NCI-H446 treated with DMSO at 0.1 percent for 48 hours (cell line): ENCODE results near the gene NFKBIZ.
"Not testable (repeated sequence)": the region's sequence is repeated elsewhere in the genome, so short reads cannot be mapped to it uniquely, and the experiment has no call there.

ENCODE experiments used
- DNase-seq: peaks from one replicate; lab custom pipeline; 2025; lab: John Stamatoyannopoulos, UW

NFKBIZ gene

GRCh38 chr3:101851072-101851770 lies 1.9 kb downstream of the NFKBIZ start:
- no peak for DNase-seq

- DNase-seq, result no peak
Observed at GRCh38 chr3:101851850-101852714, 2.8 kb downstream of the NFKBIZ start.

- no peak for DNase-seq
Observed at GRCh38 chr3:101852983-101853840, 3.9 kb downstream of the NFKBIZ start.

GRCh38 chr3:101853982-101854381 lies 4.7 kb downstream of the NFKBIZ start:
- no peak for DNase-seq

GRCh38 chr3:101854608-101855304 lies 5.4 kb downstream of the NFKBIZ start:
- DNase-seq, result no peak

DNA sequence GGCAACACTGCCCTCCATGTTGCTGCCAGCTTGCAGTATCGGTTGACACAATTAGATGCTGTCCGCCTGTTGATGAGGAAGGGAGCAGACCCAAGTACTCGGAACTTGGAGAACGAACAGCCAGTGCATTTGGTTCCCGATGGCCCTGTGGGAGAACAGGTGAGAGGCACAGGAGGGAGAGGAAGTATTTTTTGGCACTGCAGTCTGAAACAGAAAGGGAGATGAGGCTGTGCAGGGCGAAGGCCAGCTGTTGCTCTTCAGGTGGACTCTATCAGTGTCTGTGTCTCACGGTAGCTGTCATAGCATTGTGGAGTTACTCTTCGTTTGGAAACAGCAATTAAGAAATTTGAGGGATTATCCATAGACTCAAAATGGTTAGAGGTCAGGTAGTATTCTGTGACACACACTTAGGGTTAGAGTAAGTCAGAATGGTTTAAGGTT lies 8.0 kb downstream of the NFKBIZ start:
- DNase-seq, result no peak

GRCh38 chr3:101858464-101859030 lies 9.2 kb downstream of the NFKBIZ start:
- no peak for DNase-seq

GRCh38 chr3:101859882-101860448 lies 10.7 kb downstream of the NFKBIZ start:
- no peak for DNase-seq

DNA sequence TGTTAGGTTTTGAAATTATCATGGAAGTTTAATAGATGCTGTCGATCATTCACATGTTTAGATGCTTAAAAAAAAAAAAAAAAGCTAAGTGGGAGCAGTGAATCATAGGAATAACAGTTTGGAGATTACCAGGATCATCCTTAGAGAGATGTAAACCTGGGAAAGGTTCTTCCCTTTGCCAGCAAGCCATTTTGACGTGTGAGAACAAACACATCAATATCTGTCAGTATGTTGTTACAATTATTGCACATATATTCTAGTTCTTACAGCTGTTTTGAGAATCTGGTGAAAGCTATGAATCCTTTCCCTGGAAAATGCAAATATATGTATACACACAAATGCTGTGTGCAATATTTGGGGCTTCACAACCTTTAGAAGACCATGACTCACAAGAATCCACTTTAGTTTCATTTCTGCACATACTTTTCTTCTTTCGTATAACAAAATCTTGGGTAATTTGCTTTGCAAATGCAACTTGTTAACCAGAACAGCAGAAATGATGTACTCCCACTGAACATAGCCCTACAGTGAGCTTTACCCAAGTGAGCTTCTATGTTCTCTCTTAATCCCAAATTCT lies 12.0 kb downstream of the NFKBIZ start:
- DNase-seq, result no peak

- DNase-seq, result no peak
Observed at GRCh38 chr3:101861789-101862415, 12.6 kb downstream of the NFKBIZ start.

GRCh38 chr3:101862416-101863165 lies 13.3 kb downstream of the NFKBIZ start:
- no peak for DNase-seq

DNA sequence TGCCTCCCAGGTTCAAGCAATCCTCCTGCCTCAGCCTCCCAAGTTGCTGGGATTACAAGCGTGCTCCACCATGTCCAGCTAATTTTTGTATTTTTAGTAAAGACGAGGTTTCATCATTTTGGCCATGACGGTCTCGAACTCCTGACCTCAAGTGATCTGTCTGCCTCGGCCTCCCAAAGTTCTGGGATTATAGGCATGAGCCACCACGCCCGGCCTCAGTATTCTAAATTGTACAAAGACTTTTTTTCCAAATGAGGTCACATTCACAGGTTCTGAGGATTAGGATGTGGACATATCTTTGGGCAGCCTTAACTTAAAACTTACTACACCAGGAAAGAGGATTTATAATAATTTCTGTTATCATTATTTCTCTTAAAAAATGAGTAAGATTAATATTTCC lies 15.6 kb downstream of the NFKBIZ start:
- DNase-seq, result not testable (repeated sequence)

GRCh38 chr3:101865751-101866509 lies 16.6 kb downstream of the NFKBIZ start:
- DNase-seq, result no peak

- DNase-seq, result no peak
Observed at GRCh38 chr3:101867511-101867910, 18.2 kb downstream of the NFKBIZ start.

- no peak for DNase-seq
Observed at GRCh38 chr3:101867996-101868395, 18.7 kb downstream of the NFKBIZ start.

DNA sequence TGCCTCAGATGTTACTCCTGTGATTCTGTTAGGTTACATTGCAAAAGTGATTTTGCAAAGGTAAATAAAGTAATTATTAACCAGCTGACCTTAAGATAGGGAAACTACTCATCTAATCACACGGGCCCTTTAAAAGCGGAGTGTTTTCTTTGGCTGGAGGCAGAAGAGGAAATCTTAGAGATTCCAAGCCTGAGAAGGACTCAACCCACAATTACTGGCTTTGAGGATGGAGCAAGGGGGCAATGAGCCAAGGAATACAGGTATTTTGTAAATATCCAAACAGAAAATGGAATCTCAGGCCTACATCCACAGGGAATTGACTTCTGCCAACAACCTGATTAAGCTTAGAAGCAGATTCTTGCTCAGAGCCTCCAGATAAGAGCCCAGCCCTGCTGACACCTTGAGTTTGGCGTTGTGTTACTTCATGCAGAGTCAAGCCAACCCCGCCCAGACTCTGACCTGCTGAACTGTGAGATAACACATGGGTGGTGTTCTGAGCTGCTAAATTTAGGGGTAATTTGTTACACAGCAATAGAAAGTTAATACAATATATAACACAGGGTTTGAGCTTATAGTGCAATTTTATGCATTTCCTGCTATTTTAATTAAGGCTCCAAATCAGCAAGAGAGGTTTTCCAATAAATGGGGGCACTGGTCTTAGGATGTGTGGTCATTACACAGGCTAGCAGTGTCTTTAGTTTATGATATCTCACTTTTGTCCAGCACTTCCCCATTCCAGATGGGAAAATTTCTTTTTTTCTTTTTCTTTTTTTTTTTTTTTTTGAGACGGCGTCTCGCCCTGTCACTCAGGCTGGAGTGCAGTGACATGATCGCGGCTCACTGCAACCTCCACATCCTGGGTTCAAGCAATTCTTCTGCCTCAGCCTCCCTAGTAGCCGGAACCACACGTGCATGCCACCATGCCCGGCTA lies 19.5 kb downstream of the NFKBIZ start:
- DNase-seq, result no peak

GRCh38 chr3:101870138-101870537 lies 20.8 kb downstream of the NFKBIZ start:
- no peak for DNase-seq

DNA sequence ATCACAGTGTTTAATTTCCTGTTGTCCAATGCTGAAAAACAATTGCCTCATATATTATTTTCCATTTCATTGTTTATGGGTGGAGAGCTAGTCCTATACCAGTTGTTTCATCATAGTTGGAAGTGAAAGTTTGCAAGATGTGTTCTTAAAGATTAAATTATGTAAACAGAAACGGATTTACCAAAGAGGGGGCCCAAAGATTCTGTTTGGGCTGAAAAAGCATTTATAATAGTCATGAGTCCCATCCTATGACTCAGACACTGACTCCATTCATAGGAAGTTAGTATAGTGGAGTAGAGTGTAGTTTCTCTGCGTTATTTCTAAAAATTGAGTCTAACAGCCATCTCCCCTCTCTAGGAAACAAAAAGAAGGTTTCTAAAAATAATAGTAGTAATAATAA lies 24.3 kb downstream of the NFKBIZ start:
- no peak for DNase-seq
